ENCODE results near the gene GFPT2.

GRCh38 chr5:180334751-180335613, 18.2 kb downstream of the GFPT2 start:
- TF ChIP-seq CTCF (IDR thresholded peaks at IDR 0.05) (no peak), POLR2A (IDR thresholded peaks at IDR 0.05) (no peak)
